Measurements from ENCODE around the gene RORB. TPM values are rescaled to one million over a fixed set of nuclear protein-coding genes. Genes with fewer than 3 reads are reported as not detected.

RORB gene
- total RNA-seq, 1 experiment from 2014 or later, result 0.08 TPM

DNA sequence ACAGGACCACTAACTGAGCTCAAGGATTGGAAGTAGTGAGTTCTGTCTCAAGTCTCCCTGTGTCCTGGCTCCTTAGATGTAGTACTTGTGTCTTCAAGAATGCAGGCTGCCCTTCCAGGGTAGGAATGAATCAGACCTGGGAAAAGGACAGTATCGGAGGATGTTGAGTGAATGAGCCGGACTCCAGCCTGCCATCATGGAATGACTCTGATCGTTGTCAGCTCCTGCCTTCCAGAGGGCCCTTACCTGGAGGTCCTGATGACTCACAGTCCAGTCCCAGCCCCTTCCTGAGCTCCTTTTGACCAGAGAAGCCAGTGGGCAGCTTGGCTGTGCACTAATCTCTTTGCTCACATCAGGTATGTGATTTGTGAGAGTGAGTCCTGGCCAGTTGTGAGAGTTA, 229.4 kb downstream of the RORB start:
- Histone ChIP-seq H3K4me1 (ENCODE audit: control insufficient read depth, insufficient read depth, low read length) (no peaks in the 10 kb centered on the region), H3K27me3 (ENCODE audit: control insufficient read depth, insufficient read depth, low read length) (no peaks in the 10 kb centered on the region), H3K9me3 (ENCODE audit: control insufficient read depth, insufficient read depth, low read depth, low read length) (no peaks in the 10 kb centered on the region), H3K4me3 (ENCODE audit: low read depth in 2 of 2, low read length in 2 of 2) (no peak overlapping the region), H3K36me3 (ENCODE audit: control insufficient read depth, insufficient read depth, low read length) (no peaks in the 10 kb centered on the region), H3K27ac (ENCODE audit: low read length) (no peak overlapping the region)
- DNase-seq (ENCODE audit: low read depth, low spot score), result no peak
- intact Hi-C loops (cut with micrococcal nuclease; ENCODE audit: unreplicated experiment) (no loop called here), in situ Hi-C loops (cut with HindIII; ENCODE audit: low pct_unique_long_range_greater_than_20kb, low sequenced_read_pairs) (no loop called here)
- ChIA-PET CTCF (no interaction called here), POLR2A (no interaction called here)
- TF ChIP-seq TCF7L2 (IDR thresholded peaks at IDR 0.05; ENCODE audit: low read depth, low read length) (no peak), POLR2AphosphoS5 (IDR thresholded peaks at IDR 0.05; ENCODE audit: low read depth, low read length) (no peak), SIN3A (IDR thresholded peaks at IDR 0.05; ENCODE audit: borderline replicate concordance, insufficient read depth, low read depth, low read length) (no peak), CTCF (IDR thresholded peaks at IDR 0.05) (no peak)
- TF ChIP-seq, protein P1, sequence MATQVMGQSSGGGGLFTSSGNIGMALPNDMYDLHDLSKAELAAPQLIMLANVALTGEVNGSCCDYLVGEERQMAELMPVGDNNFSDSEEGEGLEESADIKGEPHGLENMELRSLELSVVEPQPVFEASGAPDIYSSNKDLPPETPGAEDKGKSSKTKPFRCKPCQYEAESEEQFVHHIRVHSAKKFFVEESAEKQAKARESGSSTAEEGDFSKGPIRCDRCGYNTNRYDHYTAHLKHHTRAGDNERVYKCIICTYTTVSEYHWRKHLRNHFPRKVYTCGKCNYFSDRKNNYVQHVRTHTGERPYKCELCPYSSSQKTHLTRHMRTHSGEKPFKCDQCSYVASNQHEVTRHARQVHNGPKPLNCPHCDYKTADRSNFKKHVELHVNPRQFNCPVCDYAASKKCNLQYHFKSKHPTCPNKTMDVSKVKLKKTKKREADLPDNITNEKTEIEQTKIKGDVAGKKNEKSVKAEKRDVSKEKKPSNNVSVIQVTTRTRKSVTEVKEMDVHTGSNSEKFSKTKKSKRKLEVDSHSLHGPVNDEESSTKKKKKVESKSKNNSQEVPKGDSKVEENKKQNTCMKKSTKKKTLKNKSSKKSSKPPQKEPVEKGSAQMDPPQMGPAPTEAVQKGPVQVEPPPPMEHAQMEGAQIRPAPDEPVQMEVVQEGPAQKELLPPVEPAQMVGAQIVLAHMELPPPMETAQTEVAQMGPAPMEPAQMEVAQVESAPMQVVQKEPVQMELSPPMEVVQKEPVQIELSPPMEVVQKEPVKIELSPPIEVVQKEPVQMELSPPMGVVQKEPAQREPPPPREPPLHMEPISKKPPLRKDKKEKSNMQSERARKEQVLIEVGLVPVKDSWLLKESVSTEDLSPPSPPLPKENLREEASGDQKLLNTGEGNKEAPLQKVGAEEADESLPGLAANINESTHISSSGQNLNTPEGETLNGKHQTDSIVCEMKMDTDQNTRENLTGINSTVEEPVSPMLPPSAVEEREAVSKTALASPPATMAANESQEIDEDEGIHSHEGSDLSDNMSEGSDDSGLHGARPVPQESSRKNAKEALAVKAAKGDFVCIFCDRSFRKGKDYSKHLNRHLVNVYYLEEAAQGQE (IDR thresholded peaks at IDR 0.05; ENCODE audit: insufficient read depth in 1 of 2, low read depth in 2 of 2, low read length in 1 of 2), result no peak
- no peak for ATAC-seq
- BruUV-seq (replicated peaks), result no TSS peak

DNA sequence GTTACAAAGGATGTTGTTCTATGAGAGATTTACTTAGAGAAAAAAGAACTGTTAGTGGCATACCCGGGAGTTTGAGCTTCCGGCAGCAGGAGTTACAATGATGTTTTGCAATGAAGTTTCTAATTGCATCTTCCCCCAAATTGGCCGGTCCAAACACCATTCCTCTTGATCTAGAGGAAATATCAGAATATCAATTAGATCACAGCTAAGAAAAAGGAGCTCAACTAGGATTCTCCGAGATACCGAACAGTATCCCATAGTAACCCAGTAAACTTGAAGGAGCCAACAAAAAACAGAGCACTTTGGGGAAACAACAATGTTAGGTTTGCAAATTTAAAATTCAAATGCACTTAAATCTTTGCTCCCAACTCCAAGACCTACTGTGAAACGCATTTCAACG, 231.0 kb downstream of the RORB start:
- in situ Hi-C loops (cut with HindIII; ENCODE audit: low pct_unique_long_range_greater_than_20kb, low sequenced_read_pairs), result no loop called here
- Histone ChIP-seq H3K36me3 (ENCODE audit: control insufficient read depth, insufficient read depth, low read length) (no peaks in the 10 kb centered on the region), H3K9me3 (ENCODE audit: control insufficient read depth, insufficient read depth, low read depth, low read length) (no peaks in the 10 kb centered on the region), H3K27ac (ENCODE audit: low read length) (no peak overlapping the region), H3K4me1 (ENCODE audit: control insufficient read depth, insufficient read depth, low read length) (no peaks in the 10 kb centered on the region), H3K4me3 (ENCODE audit: low read depth in 2 of 2, low read length in 2 of 2) (no peak overlapping the region), H3K27me3 (ENCODE audit: control insufficient read depth, insufficient read depth, low read length) (no peaks in the 10 kb centered on the region)
- BruUV-seq (replicated peaks), result no TSS peak
- intact Hi-C loops (cut with micrococcal nuclease; ENCODE audit: unreplicated experiment), result no loop called here
- ATAC-seq (no peak), DNase-seq (ENCODE audit: low read depth, low spot score) (no peak)
- CTCF ChIA-PET, result no interaction called here
- POLR2A ChIA-PET, result no interaction called here
- no peak for TF ChIP-seq SIN3A (IDR thresholded peaks at IDR 0.05; ENCODE audit: borderline replicate concordance, insufficient read depth, low read depth, low read length)
- TF ChIP-seq TCF7L2 (IDR thresholded peaks at IDR 0.05; ENCODE audit: low read depth, low read length), result no peak
- TF ChIP-seq, protein P1 (IDR thresholded peaks at IDR 0.05; ENCODE audit: insufficient read depth in 1 of 2, low read depth in 2 of 2, low read length in 1 of 2), result no peak
- TF ChIP-seq CTCF (IDR thresholded peaks at IDR 0.05), result no peak
- no peak for TF ChIP-seq POLR2AphosphoS5 (IDR thresholded peaks at IDR 0.05; ENCODE audit: low read depth, low read length)

Measured in Panc1 (cell line).